Measurements from ENCODE around the gene BSCL2. TPM values are rescaled to one million over a fixed set of nuclear protein-coding genes. Genes with fewer than 3 reads are reported as not detected.
"Not testable (repeated sequence)": the region's sequence is repeated elsewhere in the genome, so short reads cannot be mapped to it uniquely, and the experiment has no call there.

BSCL2 gene
- total RNA-seq, result 10 to 100 TPM; 29.9 to 39.4 TPM

DNA sequence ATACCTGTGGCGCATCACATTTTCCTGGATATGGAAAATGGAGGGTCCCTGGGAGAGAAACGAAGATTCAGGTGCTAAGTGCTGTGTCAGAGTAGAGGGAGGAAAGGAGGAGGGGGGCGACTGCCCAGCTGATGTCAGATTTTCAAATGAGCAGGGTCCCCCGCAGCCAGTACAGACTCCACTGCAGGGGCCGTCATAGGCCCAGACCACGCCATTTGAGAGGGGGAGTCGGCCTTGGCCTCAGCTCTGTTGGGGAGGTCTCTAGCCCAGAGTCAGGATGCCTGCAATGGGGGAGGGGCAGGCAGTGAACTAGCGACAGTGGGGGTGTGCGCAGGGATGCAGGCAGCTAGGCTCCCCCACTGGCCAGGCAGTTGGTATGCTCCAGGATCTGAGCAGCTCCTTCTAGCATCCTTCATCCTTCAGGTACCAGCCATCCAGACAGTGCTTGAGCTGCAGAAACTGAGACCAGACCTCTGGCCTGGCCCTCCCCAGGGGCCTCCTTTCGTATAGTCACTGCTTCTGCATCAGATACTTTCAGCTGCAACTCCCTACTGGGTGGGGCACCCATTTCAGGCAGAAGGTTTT is at the start of gene BSCL2, which contains the start of gene GNG3:
Gene BSCL2, minus strand, starts transcription at position 148 of the 585 bp plus-strand sequence. CDS start 229 bp downstream, outside the sequence.
Gene GNG3, plus strand, starts transcription at position 400 of the 585 bp plus-strand sequence. CDS start 620 bp downstream, outside the sequence.
- POLR2A ChIA-PET, result interaction anchor here (0.6 to 8.3 kb wide), 15 partner anchors 19 to 174 kb away, joined by 3 to 107 read pairs (median 9); partner anchors contain the start of genes C11orf98, CSKMT, GANAB and HNRNPUL2
- Mint-ChIP-seq H3K4me3 (peak within 1 kb of the TSS; percentile 91), H3K9me3 (no peaks in the 10 kb centered on the region), H3K27me3 (no peaks in the 10 kb centered on the region), H3K27ac (peak within 1 kb of the TSS; percentile 98), H3K36me3 (peaks cover 15% of the 10 kb centered on the region), H3K4me1 (peaks cover 43% of the 10 kb centered on the region)
- ATAC-seq (ENCODE audit: low read depth) (no peak), DNase-seq (no peak)

DNA sequence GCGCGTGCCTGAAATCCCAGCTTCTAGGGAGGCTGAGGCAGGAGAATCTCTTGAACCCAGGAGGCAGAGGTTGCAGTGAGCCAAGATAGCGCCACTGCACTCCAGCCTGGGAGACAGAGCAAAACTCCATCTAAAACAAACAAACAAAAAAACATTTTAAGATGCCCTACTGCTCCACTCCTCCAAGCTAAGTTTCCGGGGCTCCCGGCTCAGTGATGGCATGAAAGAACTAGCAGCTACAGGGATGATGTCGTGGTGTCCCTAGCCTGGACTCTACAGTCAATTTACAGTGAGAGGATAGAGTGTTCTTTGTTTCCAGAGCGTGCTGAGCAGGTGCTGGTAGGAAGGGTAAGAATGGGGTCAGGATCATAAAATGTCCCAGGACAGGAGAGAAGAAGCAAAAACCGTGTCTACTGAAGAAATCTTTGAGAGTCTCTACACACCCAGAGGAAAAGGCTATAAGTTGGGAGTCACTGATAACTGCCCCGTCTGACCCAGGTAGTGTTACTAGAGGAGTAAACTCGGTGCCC is 47.9 kb upstream of the BSCL2 start:
- Mint-ChIP-seq H3K9me3 (no peaks in the 10 kb centered on the region), H3K4me3 (peak overlapping the region; percentile 96), H3K27ac (no peak overlapping the region), H3K36me3 (no peaks in the 10 kb centered on the region), H3K4me1 (peaks cover 20% of the 10 kb centered on the region), H3K27me3 (peaks cover 4% of the 10 kb centered on the region)
- DNase-seq (no peak), ATAC-seq (ENCODE audit: low read depth) (no peak)
- POLR2A ChIA-PET, result interaction anchor here (1.3 to 6.2 kb wide), 7 partner anchors 16 to 181 kb away, joined by 3 to 73 read pairs (median 15); partner anchors contain the start of genes C11orf98, CSKMT, EEF1G and HNRNPUL2

DNA sequence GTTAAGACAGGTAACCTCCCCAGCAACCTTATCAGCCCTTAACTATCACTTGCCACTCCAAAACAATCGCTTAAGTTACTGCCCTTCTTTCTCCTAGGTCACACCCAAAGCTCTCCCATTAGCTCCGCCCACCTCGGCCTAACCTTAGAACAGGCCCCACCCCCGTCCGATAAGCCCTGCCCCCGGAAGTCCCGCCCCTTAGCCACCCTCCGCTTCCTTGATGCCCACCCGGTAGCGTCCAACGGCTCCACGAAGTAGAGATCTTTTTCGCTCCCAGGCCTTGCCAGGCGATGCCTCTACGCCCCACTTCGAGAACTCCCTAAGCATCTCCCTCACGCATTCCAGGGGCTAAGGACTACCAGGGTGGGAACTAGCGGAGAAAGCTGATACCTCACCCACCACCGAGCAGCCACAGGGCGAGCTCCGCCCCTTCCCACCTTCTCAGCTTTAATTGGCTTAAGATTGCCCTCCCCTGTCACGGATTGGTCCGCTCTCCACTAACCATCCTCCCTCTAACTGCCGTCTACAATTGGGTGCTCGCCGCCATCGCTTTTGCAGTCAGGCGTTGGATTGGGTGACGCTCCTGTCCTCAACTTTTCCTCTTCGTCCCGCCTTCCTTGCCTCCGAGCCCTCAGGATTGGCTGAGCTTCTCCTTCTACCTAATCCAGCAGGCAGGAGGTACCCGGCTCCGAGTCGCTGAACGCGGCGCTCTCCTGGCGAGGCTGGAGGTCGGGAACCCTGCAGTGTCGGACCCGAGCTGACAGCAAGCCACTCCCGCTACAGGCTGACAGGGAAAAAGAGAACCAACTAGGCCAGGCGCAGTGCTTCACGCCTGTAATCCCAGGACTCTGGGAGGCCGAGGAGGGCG is 46.7 kb upstream of the BSCL2 start, which contains the start of gene ZBTB3:
Gene ZBTB3, minus strand, starts transcription at position 425 of the 868 bp plus-strand sequence. CDS start 496 bp downstream, outside the sequence.
- H3K4me3 Mint-ChIP-seq, result peak within 1 kb of the TSS; percentile 96
- ATAC-seq (ENCODE audit: low read depth), result peak; percentile 99
- peak; percentile 95 for DNase-seq
- H3K27ac Mint-ChIP-seq, result peak within 1 kb of the TSS; percentile 98
- peaks cover 3% of the 10 kb centered on the region for H3K36me3 Mint-ChIP-seq
- POLR2A ChIA-PET, result interaction anchor here (0.5 to 6.2 kb wide), 44 partner anchors 9 to 415 kb away, joined by 3 to 73 read pairs (median 5); partner anchors contain the start of genes C11orf98, CSKMT, EEF1G and GANAB
- peaks cover 26% of the 10 kb centered on the region for H3K4me1 Mint-ChIP-seq
- H3K9me3 Mint-ChIP-seq, result no peaks in the 10 kb centered on the region
- peaks cover 4% of the 10 kb centered on the region for H3K27me3 Mint-ChIP-seq

DNA sequence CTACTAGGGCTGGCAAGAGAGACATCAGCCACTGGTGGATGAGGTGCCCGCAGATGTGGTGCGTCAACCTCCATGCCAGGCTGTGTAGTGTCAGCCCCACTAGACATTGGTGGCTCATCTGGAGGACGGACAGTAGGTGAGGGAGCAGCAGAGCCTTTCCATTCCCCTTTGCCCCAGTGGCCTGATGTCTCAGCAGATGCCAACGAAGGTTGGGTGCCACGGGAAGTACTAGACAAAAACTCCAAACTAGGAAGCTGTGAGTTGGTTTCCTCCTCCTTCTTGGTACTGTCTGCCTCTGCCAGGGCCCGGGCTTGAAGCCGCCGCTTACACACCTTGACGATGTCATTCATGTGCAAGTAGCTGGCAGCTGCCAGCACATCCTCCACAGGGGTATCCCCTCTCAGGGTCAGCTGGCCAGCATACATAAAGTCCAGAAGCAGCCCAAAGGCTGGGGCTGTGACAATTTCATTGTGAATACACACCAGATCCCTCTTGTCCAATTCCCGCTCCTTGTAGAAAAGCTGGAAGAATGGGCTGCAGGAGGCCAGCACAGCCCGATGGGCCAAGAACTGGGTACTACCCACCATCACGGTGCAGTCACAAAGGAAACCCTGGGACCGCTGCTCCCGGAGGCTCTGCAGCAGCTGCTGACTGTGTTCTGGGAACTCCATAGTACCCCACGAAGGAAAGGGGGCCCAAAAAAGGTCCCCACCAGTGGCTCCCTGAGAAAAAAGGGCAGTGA is 45.9 kb upstream of the BSCL2 start:
- ATAC-seq (ENCODE audit: low read depth), result no peak
- no peaks in the 10 kb centered on the region for H3K9me3 Mint-ChIP-seq

DNA sequence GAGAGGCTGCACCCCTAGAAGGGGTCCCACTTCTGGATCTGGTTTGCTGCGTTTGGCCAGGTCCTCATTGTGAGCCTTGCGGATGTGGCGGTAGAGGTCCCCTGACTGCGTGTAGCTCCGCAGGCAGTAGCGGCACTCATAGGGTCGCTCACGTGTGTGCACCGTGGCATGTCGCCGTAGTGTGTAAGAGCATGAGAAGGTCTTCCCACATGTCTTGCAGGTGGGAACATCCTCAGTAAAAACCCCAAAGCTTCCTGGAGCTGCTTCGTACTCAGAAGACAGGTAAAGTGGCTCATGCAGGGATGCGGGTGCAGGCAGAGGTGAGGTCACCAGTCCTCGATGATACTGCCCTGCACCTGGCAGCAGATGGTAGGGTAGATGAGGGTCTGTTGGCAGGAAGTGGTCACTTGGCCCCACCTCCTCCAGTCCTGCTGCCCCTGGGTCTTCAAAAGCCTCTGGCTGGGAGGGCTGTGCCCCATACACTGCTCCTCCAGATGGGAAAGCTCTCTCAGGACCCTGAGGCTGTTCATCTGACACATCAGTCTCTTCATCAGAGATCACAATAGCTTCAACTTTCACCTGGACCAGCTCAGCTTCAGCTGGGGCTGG is 45.1 kb upstream of the BSCL2 start:
- no peaks in the 10 kb centered on the region for H3K9me3 Mint-ChIP-seq
- H3K36me3 Mint-ChIP-seq, result peaks cover 3% of the 10 kb centered on the region
- peak overlapping the region; percentile 98 for H3K27ac Mint-ChIP-seq
- no peak for ATAC-seq (ENCODE audit: low read depth)
- peak overlapping the region; percentile 96 for H3K4me3 Mint-ChIP-seq
- POLR2A ChIA-PET, result interaction anchor here (0.6 to 6.2 kb wide), 6 partner anchors 18 to 88 kb away, joined by 3 to 73 read pairs (median 14); partner anchors contain the start of genes HNRNPUL2, TAF6L, TMEM179B and WDR74
- no peaks in the 10 kb centered on the region for H3K27me3 Mint-ChIP-seq
- DNase-seq, result no peak
- peaks cover 29% of the 10 kb centered on the region for H3K4me1 Mint-ChIP-seq

More for the DNA sequence above, 45.9 kb upstream of the BSCL2 start:
- DNase-seq, result no peak
- Mint-ChIP-seq H3K27me3 (no peaks in the 10 kb centered on the region), H3K27ac (peak overlapping the region; percentile 98), H3K36me3 (peaks cover 3% of the 10 kb centered on the region), H3K4me1 (peaks cover 29% of the 10 kb centered on the region), H3K4me3 (peak overlapping the region; percentile 96)
- POLR2A ChIA-PET, result interaction anchor here (0.5 to 6.2 kb wide), 35 partner anchors 8 to 179 kb away, joined by 3 to 73 read pairs (median 6); partner anchors contain the start of genes C11orf98, CSKMT, EEF1G and HNRNPUL2

DNA sequence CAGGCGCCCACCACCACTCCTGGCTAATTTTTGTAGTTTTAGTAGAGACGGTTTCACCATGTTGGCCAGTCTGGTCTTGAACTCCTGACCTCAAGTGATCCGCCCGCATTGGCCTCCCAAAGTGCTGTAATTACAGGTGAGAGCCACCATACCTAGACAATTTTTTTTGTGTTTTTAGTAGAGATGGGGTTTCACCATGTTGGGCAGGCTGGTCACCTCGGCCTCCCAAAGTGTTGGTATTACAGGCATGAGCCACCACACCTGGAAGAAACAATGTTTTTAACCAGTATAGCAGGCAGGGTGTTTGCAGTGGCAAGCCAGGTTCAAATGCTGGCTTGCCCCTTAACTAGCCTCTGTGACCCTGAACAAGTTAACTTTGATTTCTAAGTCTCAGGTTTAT is 42.7 kb upstream of the BSCL2 start:
- H3K27me3 Mint-ChIP-seq; H3K9me3 Mint-ChIP-seq; H3K4me3 Mint-ChIP-seq; DNase-seq; H3K36me3 Mint-ChIP-seq; ATAC-seq (ENCODE audit: low read depth); H3K27ac Mint-ChIP-seq: not testable (repeated sequence)
- H3K4me1 Mint-ChIP-seq, result peaks cover 27% of the 10 kb centered on the region
- POLR2A ChIA-PET, result interaction anchor here (6.2 kb wide), 1 partner anchor 91 kb away, joined by 73 read pairs; the partner anchor contains the start of gene WDR74

DNA sequence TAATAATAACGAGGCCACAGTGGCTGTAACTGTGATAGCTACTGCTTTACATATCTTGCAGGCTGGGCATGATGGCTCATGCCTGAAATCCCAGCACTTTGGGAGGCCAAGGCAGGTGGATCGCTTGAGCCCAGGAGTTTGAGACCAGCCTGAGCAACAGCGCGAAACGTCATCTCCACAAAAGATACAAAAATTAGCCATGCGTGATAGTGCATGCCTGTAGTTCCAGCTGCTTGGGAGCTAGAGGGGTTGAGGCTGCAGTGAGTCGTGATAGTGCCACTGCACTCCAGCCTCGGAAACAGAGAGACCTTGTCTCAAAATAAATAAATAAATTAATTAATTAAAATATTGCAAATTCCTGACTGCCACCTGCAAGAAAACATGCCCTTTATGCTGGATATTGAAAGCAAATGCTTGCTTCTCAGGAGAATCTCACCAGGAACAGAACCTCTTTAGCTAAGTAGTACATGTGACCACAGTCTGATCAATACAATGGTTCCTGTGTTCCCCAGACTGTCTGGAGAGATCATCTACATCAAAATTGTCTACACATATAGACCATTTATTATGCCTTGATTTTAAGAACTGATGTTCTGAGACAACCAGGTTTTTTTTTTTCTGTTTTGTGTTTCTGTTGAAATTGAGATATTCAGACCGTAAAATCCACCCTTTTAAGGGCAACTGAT is 40.4 kb upstream of the BSCL2 start:
- H3K9me3 Mint-ChIP-seq, result no peaks in the 10 kb centered on the region
- peaks cover 15% of the 10 kb centered on the region for H3K4me1 Mint-ChIP-seq
- H3K36me3 Mint-ChIP-seq, result peaks cover 3% of the 10 kb centered on the region
- ATAC-seq (ENCODE audit: low read depth) (no peak), DNase-seq (no peak)
- POLR2A ChIA-PET, result interaction anchor here (1.2 to 1.8 kb wide), 2 partner anchors 20 to 108 kb away, joined by 4 to 5 read pairs; partner anchors contain the start of gene HNRNPUL2
- no peak overlapping the region for H3K27ac Mint-ChIP-seq
- no peak overlapping the region for H3K4me3 Mint-ChIP-seq
- no peaks in the 10 kb centered on the region for H3K27me3 Mint-ChIP-seq

DNA sequence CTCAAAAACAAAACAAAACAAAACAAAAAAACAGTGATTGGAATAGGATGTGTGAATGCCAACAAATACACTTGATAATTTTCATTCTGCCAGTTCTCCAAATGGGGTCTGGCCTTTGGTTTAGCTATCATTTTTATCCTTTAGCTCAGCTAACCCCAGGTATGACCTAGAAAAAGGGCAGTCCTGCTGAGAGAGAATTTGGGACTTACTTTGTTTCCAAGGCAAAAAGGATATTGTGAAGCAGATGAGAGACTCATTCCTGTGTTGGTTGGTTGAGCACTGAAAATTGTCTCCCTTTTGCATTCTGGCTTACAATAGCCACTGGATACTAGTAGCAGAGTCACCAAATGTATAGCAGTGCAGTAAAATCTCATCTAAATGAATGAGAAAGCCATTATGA is 30.0 kb upstream of the BSCL2 start:
- Mint-ChIP-seq H3K9me3 (no peaks in the 10 kb centered on the region), H3K4me1 (peaks cover 7% of the 10 kb centered on the region), H3K36me3 (peaks cover 16% of the 10 kb centered on the region), H3K4me3 (no peak overlapping the region), H3K27ac (no peak overlapping the region), H3K27me3 (no peaks in the 10 kb centered on the region)
- DNase-seq, result no peak
- POLR2A ChIA-PET, result interaction anchor here (0.6 to 1.1 kb wide), 2 partner anchors 98 to 155 kb away, joined by 3 read pairs; no protein-coding TSS in a partner anchor
- ATAC-seq (ENCODE audit: low read depth), result no peak

DNA sequence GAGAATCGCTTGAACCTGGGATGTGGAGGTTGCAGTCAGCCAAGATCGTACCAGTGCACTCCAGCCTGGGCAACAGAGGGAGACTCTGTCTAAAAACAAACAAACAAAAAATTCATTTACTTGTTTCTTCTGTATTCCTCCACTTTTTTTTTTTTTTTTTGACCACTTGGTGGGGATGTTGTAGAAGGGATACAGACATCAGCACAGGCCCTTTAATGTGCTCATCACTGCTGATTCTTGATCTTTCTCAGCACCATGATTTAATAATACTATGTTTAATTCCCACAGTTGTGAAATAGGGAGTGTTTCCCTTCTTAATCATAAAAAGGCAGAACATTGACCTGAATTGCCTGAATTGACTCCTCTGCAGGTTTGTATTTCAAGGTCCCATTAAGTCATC is 25.6 kb upstream of the BSCL2 start:
- peaks cover 19% of the 10 kb centered on the region for H3K4me1 Mint-ChIP-seq
- H3K36me3 Mint-ChIP-seq, result peaks cover 14% of the 10 kb centered on the region
- no peaks in the 10 kb centered on the region for H3K27me3 Mint-ChIP-seq
- DNase-seq (peak; percentile 14), ATAC-seq (ENCODE audit: low read depth) (no peak)
- H3K27ac Mint-ChIP-seq, result no peak overlapping the region
- no peaks in the 10 kb centered on the region for H3K9me3 Mint-ChIP-seq
- POLR2A ChIA-PET, result no interaction called here
- H3K4me3 Mint-ChIP-seq, result no peak overlapping the region

DNA sequence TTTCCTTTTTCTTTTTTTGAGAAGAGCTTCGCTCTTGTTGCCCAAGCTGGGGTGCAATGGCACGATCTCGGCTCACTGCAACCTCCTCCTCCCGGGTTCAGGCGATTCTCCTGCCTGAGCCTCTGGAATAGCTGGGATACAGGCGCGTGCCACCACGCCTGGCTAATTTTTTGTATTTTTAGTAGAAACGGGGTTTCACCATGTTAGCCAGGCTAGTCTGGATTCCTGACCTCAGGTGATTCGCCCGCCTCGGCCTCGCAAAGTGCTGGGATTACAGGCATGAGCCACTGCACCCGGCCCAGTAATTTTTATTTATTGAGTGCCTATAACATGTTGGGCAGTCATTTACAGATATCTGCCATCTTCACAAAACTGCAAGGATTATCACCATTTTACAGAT is 22.9 kb upstream of the BSCL2 start:
- peak overlapping the region; percentile 100 for H3K4me3 Mint-ChIP-seq
- POLR2A ChIA-PET, result interaction anchor here (0.6 to 8.3 kb wide), 10 partner anchors 21 to 178 kb away, joined by 3 to 107 read pairs (median 23); partner anchors contain the start of genes BSCL2, GNG3, LBHD1 and POLR2G
- H3K27me3 Mint-ChIP-seq; ATAC-seq (ENCODE audit: low read depth); H3K9me3 Mint-ChIP-seq: not testable (repeated sequence)
- peak overlapping the region; percentile 38 for H3K27ac Mint-ChIP-seq
- DNase-seq, result peak; percentile 10
- H3K4me1 Mint-ChIP-seq, result peaks cover 26% of the 10 kb centered on the region
- H3K36me3 Mint-ChIP-seq, result peaks cover 24% of the 10 kb centered on the region

DNA sequence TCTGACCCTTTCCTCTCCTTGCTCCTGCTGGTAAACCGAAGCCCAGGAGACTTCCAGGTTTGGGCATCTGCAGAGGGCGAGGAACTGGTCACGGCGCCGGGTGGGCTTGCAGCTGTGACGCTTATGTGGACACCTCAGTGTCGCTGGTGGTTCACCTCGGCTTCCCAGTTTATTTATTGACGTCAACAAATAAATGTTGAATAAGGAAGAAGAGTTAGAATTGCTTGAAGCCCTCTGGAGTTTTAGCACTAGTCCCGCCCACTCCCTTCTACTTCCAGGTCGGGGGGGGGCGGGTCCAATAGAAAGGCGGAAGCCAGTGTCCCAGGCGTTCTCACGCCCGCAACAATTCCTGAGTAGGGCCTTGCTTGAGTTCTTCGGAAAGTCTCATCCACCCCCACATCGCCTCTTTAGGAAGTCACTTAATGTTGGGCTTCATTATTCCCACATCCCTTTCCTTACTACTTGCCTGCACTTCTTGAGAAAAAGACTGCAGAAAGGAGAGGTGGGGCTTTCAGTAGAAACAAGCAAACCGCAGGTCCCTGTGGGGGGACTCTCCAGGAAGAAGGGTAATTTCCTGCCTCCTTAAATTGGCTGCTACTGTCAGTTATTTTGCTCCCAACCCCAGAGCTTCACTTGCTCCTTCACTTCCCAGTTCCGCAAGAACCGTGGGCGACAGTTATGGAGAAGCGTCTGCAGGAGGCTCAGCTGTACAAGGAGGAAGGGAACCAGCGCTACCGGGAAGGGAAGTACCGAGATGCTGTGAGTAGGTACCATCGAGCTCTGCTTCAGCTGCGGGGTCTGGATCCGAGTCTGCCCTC is 21.2 kb upstream of the BSCL2 start, which contains the start of gene TTC9C:
Gene TTC9C, plus strand, starts transcription at position 316 of the 818 bp plus-strand sequence. Its CDS starts 363 bp downstream, at position 679.
- Mint-ChIP-seq H3K27me3 (no peaks in the 10 kb centered on the region), H3K4me1 (peaks cover 39% of the 10 kb centered on the region), H3K4me3 (peak within 1 kb of the TSS; percentile 100), H3K9me3 (no peaks in the 10 kb centered on the region), H3K27ac (peak within 1 kb of the TSS; percentile 98), H3K36me3 (peaks cover 30% of the 10 kb centered on the region)
- peak; percentile 13 for ATAC-seq (ENCODE audit: low read depth)
- peak; percentile 79 for DNase-seq
- POLR2A ChIA-PET, result interaction anchor here (0.5 to 8.3 kb wide), 29 partner anchors 9 to 575 kb away, joined by 3 to 107 read pairs (median 9); partner anchors contain the start of genes B3GAT3, BSCL2, C11orf98 and CSKMT

Data from activated naive CD8-positive, alpha-beta T cell treated with anti-CD3 and anti-CD28 coated beads, Interleukin-2, amount 10 ng/mL, durations not matched to agents 7 days and 5 days (primary cell).